GM12891 (cell line): Measurements from ENCODE around the gene FRMD6.

Source experiments
- POLR2A ChIP-seq: IDR thresholded peaks from 2 replicates; pipeline ENCODE4 v1.6.1; 2011; ENCODE audit warnings: low read depth, low read length, control low read depth
- POLR2AphosphoS5 ChIP-seq: IDR thresholded peaks from 2 replicates; pipeline ENCODE4 v1.6.1; 2011; ENCODE audit warnings: low read depth, low read length, control low read depth
- POU2F2 ChIP-seq: IDR thresholded peaks from 2 replicates; pipeline ENCODE4 v1.6.1; 2011; ENCODE audit warnings: low read depth, mild to moderate bottlenecking, control low read depth, low read length, moderate library complexity
- TAF1 ChIP-seq: IDR thresholded peaks from 2 replicates; pipeline ENCODE4 v1.6.1; 2011; ENCODE audit warnings: low read depth, low read length, control low read depth

DNA sequence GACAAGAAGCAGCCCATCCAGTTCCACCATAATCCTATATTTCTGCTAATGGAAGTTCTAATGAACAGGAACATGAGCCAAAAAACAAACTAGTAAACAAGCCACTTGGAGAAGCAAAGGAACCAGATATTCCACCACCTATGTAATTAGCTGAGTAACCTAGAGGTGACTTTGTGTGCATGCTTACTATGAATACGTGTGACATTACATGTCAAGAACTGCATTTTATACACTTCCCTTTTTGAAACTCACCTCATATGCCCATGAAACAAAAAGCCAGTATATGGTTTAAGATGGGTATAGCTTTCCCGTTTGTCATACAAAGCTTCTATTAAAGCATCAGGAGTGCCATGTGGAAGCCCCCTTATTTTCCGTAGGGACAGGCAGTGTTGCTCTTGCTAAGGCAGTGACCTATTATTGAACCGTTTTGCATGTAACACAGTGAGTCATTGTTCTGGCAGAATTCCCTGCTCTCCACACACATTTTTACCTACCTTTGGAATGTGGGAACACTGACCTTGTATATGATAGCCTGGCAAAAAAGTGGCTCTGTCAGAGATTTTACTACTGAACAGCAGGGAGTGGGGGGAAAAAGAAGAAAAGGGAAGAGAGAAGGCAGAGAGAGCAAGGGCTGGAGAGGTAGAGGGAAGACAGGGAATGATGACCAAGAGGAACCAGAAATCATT, 34.8 kb upstream of the FRMD6 start:
- TF ChIP-seq POLR2A (no peak), POLR2AphosphoS5 (no peak), TAF1 (no peak), POU2F2 (no peak)
